BJ (cell line): Measurements from ENCODE around the gene NAALADL2. TPM values are rescaled to one million over a fixed set of nuclear protein-coding genes. Genes with fewer than 3 reads are reported as not detected.

Experiments
- CTCF ChIA-PET: fragments of 350-600 bp; formaldehyde crosslinking; extraction: SDS; loops from one replicate; lab custom pipeline; 2021; ENCODE audit warnings: antibody characterized with exemption, inconsistent platforms; lab: Yijun Ruan, JAX
- POLR2A ChIA-PET: fragments of 300-600 bp; sonication (Branson Sonifier 250); formaldehyde crosslinking; extraction: SDS; loops from one replicate; lab custom pipeline; 2021; ENCODE audit warnings: antibody characterized with exemption; lab: Charles Lee
- DNase-seq: peaks from one replicate; pipeline ENCODE4 v3.0.0-alpha.2; 2011; ENCODE audit warnings: low read depth
- H3K27me3 ChIP-seq: 2 replicates; pipeline ENCODE4 v1.6.0; 2011; ENCODE audit warnings: low read length; ENCODE audit not compliant: control insufficient read depth, insufficient read depth
- H3K36me3 ChIP-seq: 2 replicates; pipeline ENCODE4 v1.5.1; 2011; ENCODE audit warnings: low read length; ENCODE audit not compliant: control insufficient read depth, insufficient read depth
- H3K4me3 ChIP-seq: 2 replicates; pipeline ENCODE4 v1.5.1; 2011; ENCODE audit warnings: low read depth, mild to moderate bottlenecking, control low read depth, low read length
- polyA plus RNA-seq: library from polyadenylated mRNA; depleted of rRNA; stranded (reverse); fragments of >200 nt; gene quantifications from 2 replicates; pipeline ENCODE4 v1.2.3, GENCODE V29; 2011
- TF ChIP-seq, protein P1 (sequence below): IDR thresholded peaks from 2 replicates; pipeline ENCODE4 v1.5.1; 2011; ENCODE audit warnings: low read depth, mild to moderate bottlenecking, control low read depth, inconsistent platforms, low read length, moderate library complexity; ENCODE audit not compliant: insufficient read depth

NAALADL2 gene
- polyA plus RNA-seq, 1 experiment, result 3.6 TPM

DNA sequence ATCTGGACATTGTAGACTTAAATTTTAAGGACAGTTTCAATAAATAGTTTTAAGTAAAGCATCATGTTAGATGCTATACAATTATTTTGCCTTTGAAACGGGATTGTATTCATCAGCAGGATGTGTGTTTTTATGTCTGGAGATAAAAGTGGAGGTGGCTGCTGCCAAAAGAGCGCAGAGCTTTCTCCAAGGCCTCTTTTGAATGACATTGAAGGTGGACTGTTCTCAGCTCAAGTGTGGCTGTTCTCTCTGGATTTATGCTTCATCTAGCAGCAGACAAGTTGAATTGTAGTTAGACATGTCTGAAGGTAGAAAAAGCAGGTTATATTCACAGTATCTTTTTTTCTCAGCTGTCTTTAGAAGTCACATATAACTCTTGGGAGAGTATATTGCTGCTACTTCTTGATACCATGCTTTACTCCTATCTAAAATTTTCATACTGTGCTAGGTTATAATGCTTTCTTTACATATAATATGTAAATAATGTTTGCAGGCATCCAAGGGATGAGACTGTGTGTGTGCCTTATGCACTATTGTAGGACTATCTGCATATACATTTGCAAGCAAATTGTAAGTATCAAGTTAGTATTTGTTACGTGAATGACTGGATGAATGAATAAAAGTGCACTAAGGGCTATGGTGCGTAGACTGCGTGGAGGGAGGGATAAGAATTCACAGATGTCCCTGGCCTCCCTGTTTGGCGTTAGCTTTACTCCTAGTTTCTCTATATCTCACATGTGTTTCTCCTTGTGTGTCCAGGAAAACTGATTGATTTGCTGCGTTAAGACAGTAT is 340.1 kb downstream of the NAALADL2 start:
- ChIA-PET CTCF (no interaction called here), POLR2A (interaction anchor here (0.5 kb wide), 1 partner anchor 68 kb away, joined by 3 read pairs; no protein-coding TSS in a partner anchor)
- TF ChIP-seq, protein P1, sequence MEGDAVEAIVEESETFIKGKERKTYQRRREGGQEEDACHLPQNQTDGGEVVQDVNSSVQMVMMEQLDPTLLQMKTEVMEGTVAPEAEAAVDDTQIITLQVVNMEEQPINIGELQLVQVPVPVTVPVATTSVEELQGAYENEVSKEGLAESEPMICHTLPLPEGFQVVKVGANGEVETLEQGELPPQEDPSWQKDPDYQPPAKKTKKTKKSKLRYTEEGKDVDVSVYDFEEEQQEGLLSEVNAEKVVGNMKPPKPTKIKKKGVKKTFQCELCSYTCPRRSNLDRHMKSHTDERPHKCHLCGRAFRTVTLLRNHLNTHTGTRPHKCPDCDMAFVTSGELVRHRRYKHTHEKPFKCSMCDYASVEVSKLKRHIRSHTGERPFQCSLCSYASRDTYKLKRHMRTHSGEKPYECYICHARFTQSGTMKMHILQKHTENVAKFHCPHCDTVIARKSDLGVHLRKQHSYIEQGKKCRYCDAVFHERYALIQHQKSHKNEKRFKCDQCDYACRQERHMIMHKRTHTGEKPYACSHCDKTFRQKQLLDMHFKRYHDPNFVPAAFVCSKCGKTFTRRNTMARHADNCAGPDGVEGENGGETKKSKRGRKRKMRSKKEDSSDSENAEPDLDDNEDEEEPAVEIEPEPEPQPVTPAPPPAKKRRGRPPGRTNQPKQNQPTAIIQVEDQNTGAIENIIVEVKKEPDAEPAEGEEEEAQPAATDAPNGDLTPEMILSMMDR, result no peak

DNA sequence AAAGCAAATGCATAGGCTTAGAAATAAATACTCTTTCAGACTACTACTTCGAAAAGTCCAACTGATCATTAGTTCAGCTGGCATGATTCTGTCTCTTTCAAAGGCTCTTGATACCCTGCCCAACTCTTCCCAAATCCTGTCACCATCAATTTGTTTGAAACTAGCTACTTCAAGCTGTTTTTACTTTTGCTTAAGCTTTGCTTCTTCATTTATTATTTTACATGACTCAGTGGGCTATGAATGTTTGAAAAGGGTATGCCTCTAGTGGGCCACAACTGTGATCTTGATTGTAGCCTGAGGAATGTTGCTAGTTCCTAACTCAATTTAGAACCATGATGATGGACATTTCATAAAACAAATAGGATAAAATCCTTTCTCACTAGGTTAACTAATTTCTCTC is 340.8 kb downstream of the NAALADL2 start:
- no peak for DNase-seq
- no peak overlapping the region for H3K4me3 ChIP-seq
- no peaks in the 10 kb centered on the region for H3K27me3 ChIP-seq
- TF ChIP-seq, protein P1, result no peak
- POLR2A ChIA-PET, result interaction anchor here (0.5 kb wide), 1 partner anchor 67 kb away, joined by 3 read pairs; no protein-coding TSS in a partner anchor
- CTCF ChIA-PET, result no interaction called here
- H3K36me3 ChIP-seq, result no peaks in the 10 kb centered on the region

More for the DNA sequence above, 340.1 kb downstream of the NAALADL2 start:
- no peak for DNase-seq
- no peak overlapping the region for H3K4me3 ChIP-seq
- H3K36me3 ChIP-seq, result no peaks in the 10 kb centered on the region
- H3K27me3 ChIP-seq, result no peaks in the 10 kb centered on the region

DNA sequence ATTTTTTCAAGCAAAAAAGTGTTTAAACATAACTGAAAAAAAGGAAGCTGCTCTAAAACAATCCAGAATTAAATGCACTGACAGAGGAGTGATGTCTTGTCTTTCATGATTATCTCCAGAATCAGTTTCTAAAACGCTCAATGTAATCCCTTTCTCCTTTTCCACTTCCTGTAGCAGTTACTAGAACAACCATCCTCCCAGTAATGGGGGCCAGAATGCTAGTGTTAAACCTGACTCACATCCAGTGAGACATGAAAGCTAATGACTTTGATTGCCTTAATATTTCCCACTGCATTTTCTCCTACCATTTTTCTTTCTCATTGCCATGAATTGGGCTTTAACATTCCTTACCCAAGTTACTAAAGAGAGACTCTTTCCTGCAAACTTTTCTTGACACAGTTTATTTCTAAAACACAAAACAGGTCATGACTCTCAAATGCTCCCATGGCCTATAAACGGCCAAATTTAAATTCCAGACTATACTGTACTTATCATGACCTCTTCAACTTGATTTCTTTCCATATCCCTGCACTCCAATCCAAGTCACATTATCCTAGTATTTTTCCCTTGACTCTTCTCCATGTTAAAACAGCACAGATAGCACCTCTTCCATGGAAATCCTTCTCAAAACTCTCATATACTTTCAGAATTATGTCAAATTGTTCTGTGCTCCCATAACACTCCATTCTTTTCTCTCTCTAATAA is 341.4 kb downstream of the NAALADL2 start:
- ChIA-PET CTCF (no interaction called here), POLR2A (no interaction called here)
- no peak overlapping the region for H3K4me3 ChIP-seq
- TF ChIP-seq, protein P1, result no peak
- H3K36me3 ChIP-seq, result no peaks in the 10 kb centered on the region
- DNase-seq, result no peak
- no peaks in the 10 kb centered on the region for H3K27me3 ChIP-seq

DNA sequence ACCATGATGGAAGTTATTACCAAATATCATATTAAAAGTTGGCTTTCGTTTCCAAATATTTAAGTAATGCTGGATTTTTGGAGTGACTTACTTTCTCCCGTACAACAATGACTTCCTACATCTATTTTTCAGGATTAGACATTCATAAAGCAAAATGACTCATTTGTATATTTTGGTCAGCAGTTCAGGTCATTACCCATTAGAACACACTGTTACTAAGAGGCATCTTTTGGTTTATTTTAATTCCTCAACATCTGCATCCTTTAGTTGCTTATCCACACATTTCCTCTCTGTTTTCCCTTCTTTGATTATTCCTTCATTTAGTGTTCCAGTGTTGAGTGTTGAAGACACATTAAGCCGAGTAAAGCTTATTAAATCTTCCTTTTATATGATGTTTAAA is 348.2 kb downstream of the NAALADL2 start:
- no peak for DNase-seq
- POLR2A ChIA-PET, result no interaction called here
- H3K27me3 ChIP-seq, result no peaks in the 10 kb centered on the region
- TF ChIP-seq, protein P1, result no peak
- no peak overlapping the region for H3K4me3 ChIP-seq
- CTCF ChIA-PET, result interaction anchor here (0.5 kb wide), 1 partner anchor 292 kb away, joined by 3 read pairs; no protein-coding TSS in a partner anchor
- no peaks in the 10 kb centered on the region for H3K36me3 ChIP-seq

DNA sequence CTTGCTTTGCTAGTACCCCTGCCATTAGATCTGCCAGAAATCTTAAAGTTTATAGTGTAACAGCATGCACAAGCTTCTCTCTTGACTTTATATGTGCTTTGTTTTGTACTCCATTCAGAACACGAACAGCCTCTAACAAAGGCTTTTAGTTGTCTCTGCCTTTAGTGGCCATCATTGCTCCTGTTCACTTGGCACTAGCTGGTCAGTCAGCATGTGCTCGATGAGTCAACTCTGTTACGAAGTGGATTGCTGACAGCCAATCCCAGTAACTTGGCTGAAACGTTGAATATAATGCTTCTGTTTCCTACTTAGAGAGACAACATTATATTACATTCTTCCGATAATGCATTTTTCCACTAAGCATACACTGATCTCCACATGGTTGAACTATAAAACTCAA is 349.2 kb downstream of the NAALADL2 start:
- DNase-seq, result no peak
- TF ChIP-seq, protein P1, result no peak
- POLR2A ChIA-PET, result no interaction called here
- Histone ChIP-seq H3K4me3 (no peak overlapping the region), H3K27me3 (no peaks in the 10 kb centered on the region), H3K36me3 (no peaks in the 10 kb centered on the region)
- CTCF ChIA-PET, result interaction anchor here (1.1 kb wide), 1 partner anchor 9 kb away, joined by 3 read pairs; no protein-coding TSS in a partner anchor
